DMS53 treated with DMSO at 0.1 percent for 48 hours (cell line): ENCODE measurements around the gene CDC25B.

Experiments
- DNase-seq: peaks from one replicate; lab custom pipeline; 2025; ENCODE audit not compliant: unreplicated experiment; lab: John Stamatoyannopoulos, UW

Gene CDC25B

DNA sequence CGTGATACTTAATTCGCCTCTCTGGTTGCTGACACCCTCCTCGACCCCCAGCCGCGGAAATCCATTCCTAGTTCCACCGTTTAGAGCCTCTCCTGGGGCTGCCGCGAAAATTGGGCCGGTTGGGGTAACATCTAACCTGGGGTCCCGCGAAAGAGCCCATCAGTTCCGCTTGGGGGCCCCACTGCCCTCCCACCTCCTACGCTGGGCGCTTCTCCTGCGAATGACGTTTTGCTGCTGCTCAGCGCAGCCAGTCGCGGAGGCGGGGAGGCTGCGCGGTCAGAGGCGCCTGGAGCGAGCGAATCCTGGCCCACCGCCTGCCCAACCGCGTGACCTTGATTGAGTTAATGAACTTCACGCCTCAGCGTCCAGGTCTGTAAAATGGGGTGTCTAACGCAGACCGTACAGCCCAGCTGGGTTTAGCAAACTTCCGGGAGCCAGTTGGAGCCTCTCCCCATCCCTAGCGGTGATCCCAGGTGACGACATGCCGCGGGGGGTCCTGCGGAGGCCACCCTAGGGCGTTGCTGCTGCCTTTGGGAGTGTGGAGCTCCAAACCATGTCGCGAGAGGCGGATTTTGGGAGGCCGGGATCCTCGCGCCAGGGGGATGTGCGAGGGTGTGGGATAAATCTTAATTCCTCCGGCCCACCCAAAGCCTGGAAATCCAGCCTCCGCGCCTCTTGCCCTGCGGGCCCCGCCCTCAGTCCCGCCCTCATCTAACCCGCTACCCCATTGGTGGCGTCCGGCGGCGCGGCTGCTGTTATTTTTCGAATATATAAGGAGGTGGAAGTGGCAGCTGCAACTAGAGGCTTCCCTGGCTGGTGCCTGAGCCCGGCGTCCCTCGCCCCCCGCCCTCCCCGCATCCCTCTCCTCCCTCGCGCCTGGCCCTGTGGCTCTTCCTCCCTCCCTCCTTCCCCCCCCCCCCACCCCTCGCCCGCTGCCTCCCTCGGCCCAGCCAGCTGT lies at the start of gene CDC25B:
Gene CDC25B (plus strand): TSS at position 800 of the 958 bp plus-strand sequence. CDS start 222 bp downstream, outside the sequence.
- DNase-seq: peak; percentile 85

- no peak for DNase-seq
Observed at GRCh38 chr20:3747471-3747870, 48.6 kb upstream of the CDC25B start.

DNA sequence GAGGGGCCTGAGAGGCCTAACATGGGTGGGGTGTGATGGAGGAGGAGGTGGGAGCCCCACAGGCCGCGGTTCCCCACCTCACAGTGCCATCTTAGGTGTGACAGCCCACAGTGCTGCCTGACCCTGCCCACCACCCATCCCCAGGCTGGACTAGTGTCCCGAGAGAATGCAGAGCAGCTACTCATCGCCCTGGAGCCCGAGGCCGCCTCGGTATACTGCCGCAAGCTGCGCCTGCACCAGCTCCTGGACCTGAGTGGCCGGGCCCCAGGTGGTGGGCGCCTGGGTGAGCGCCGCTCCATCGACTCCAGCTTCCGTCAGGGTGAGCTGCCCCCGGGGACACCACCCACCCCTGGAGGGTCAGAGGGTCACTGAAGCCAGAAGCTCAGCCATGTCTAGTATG lies 48.0 kb upstream of the CDC25B start:
- DNase-seq: no peak

GRCh38 chr20:3749087-3749688 lies 46.9 kb upstream of the CDC25B start:
- DNase-seq: no peak

DNA sequence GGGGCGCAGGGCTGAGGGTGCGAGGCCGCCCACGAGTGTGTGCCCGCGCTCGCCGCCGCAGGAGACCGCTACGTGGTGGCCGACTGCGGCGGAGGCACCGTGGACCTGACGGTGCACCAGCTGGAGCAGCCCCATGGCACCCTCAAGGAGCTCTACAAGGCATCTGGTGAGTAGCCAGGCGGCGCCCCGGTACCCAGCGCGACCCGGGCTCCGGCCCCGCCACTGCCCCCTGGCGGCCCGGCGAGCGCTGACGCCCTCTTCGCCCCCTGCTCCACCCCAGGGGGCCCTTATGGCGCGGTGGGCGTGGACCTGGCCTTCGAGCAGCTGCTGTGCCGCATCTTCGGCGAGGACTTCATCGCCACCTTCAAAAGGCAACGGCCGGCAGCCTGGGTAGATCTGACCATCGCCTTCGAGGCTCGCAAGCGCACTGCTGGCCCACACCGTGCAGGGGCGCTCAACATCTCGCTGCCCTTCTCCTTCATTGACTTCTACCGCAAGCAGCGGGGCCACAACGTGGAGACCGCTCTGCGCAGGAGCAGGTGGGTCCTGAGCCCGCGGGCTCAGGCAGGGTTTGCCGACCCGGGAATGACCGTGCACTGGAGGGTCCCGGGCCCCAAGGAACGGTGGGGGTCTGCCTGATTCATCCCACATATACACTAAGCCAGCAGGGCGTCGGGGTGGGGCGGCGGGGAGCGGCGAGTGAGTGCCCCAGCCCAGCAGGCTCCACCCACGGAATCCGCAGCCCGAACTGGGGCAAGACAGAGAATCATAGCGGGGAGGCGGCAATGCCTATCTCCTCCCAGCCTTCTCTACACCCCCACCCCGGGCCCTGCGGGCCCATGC lies 46.2 kb upstream of the CDC25B start:
- DNase-seq: peak; percentile 71

- no peak for DNase-seq
Observed at GRCh38 chr20:3751305-3751674, 44.8 kb upstream of the CDC25B start.

DNA sequence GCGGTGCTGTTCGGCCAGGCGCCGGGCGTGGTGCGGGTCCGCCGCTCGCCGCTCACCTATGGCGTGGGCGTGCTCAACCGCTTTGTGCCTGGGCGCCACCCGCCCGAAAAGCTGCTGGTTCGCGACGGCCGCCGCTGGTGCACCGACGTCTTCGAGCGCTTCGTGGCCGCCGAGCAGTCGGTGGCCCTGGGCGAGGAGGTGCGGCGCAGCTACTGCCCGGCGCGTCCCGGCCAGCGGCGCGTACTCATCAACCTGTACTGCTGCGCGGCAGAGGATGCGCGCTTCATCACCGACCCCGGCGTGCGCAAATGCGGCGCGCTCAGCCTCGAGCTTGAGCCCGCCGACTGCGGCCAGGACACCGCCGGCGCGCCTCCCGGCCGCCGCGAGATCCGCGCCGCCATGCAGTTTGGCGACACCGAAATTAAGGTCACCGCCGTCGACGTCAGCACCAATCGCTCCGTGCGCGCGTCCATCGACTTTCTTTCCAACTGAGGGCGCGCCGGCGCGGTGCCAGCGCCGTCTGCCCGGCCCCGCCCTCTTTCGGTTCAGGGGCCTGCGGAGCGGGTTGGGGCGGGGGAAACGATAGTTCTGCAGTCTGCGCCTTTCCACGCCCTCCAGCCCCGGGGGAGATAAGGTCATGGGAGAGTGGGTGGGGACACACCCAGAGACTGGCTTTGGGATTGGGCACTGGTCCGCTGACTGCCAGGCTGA lies 44.3 kb upstream of the CDC25B start:
- peak; percentile 29 for DNase-seq

- DNase-seq: no peak
Observed at GRCh38 chr20:3752386-3752759, 43.7 kb upstream of the CDC25B start.

DNA sequence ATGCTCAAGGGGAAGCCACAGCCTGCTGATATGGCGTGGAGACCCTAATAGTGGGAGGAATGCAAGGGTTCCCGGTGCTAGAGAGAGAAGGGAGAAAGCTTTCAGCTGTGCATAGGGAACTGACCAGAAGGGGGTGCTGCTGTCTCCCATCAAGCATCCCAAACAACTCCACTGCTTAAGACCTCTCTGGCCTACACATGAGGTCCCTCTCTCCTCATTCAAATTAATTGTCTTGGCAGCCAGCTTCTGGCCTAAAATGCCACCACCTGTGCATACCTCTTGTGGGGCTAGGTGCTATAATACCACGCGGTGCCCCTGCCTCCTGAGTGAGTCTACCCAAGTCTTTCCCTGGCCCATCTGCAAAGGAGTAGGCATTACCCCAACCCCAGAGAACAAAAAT lies 43.0 kb upstream of the CDC25B start:
- peak; percentile 37 for DNase-seq

- no peak for DNase-seq
Observed at GRCh38 chr20:3753501-3754275, 42.4 kb upstream of the CDC25B start.

DNA sequence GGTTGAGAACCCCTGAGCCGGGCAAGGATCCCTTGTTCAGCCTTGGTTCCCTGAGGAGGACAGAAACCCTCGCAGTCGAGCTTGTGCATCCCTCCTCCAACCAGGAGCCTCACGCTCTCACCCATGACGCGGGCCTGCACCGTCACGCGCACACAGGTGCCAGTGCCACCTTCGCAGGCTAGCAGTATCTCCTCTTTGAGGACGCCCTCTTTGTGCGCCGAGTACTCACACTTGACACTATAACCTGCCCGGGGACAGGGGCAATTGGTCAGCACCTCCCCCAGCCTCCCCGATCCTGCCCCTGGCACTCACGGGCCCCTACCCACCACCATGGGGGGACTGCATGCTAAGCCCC lies 41.9 kb upstream of the CDC25B start:
- no peak for DNase-seq

GRCh38 chr20:3755269-3755668 lies 40.8 kb upstream of the CDC25B start:
- DNase-seq: no peak

DNA sequence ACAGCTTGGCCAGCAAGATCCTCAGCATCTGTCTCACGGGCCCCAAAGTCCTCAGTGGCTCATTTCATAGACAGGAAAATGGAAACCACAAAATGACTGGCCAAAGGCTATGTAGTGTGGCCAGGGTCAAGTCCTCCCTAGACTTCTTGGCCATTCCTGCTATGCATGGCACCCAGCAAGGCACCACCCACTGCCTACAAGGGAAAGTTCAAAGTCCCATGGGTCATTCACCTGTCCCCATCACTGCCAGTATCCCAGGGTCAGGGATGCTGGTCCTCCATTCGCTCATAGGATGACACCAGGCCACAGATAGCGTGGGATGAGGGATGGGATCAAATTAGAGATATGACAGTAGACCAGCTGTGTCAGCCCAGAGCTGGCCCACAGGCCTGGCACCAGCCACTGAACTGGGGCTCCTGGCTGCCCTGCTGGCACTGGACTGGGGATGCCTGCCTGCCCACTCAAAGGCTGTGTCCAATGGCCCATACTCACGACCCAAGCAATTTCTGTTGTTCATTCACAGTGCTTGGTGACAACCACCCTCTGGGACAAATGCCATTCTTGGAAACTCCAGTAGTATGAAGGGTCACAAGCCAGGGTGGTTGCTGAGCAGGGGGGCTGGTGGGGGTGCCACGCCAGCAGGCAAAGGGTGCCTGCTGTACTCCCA lies 40.2 kb upstream of the CDC25B start:
- DNase-seq: no peak

GRCh38 chr20:3757268-3757667 lies 38.8 kb upstream of the CDC25B start:
- DNase-seq: no peak

- DNase-seq: no peak
Observed at GRCh38 chr20:3758566-3758965, 37.5 kb upstream of the CDC25B start.

GRCh38 chr20:3759316-3759823 lies 36.7 kb upstream of the CDC25B start:
- no peak for DNase-seq

- no peak for DNase-seq
Observed at GRCh38 chr20:3759884-3760283, 36.2 kb upstream of the CDC25B start.

GRCh38 chr20:3760655-3761348 lies 35.3 kb upstream of the CDC25B start:
- DNase-seq: no peak
